Stomach (tissue), 9 donors: ENCODE data around the gene RTBDN. TPM values are rescaled to one million over a fixed set of nuclear protein-coding genes. Genes with fewer than 3 reads are reported as not detected.

Source experiments
- DNase-seq, 2 donors: peaks; one replicate each; pipeline versions ENCODE4 v3.0.0 to v3.0.0-alpha.2; 2013 to 2019
- H3K27ac ChIP-seq, 5 donors: fragments of 200-600 bp in 4 of 5; sonication (generic) in 4 of 5; one replicate each; pipeline ENCODE4 v1.5.1; 2013 to 2019; ENCODE audit warnings: mild to moderate bottlenecking in 1 of 5, moderate library complexity in 1 of 5
- H3K27me3 ChIP-seq, 3 donors: fragments of 200-600 bp; sonication (generic); one replicate each; pipeline ENCODE4 v1.5.1; 2017 to 2019; ENCODE audit warnings: mixed run types in 1 of 3
- H3K36me3 ChIP-seq, 4 donors: fragments of 200-600 bp; sonication (generic); 1 replicate in 3 of 4; 2 replicates in 1 of 4; pipeline ENCODE4 v1.5.1; 2016 to 2019
- H3K4me1 ChIP-seq, 4 donors: fragments of 200-600 bp; sonication (generic); one replicate each; pipeline ENCODE4 v1.5.1; 2016 to 2019
- H3K4me3 ChIP-seq, 4 donors: fragments of 200-600 bp; sonication (generic) in 3 of 4; one replicate each; pipeline ENCODE4 v1.5.1; 2016 to 2019; ENCODE audit warnings: mild to moderate bottlenecking in 1 of 4
- H3K9me3 ChIP-seq, 4 donors: fragments of 200-600 bp; sonication (generic); one replicate each; pipeline ENCODE4 v1.5.1; 2016 to 2019
- CTCF ChIP-seq, 7 experiments: fragments of 450-650 bp in 4 of 7; fragments of 200-600 bp in 3 of 7; sonication (generic) in 3 of 7; IDR thresholded peaks; one replicate each; pipeline ENCODE4 v1.5.1; 2016 to 2019; ENCODE audit warnings: antibody characterized with exemption in 7 of 7, control low read depth in 2 of 7, mild to moderate bottlenecking in 1 of 7
- EP300 ChIP-seq: sonication (generic); formaldehyde crosslinking; IDR thresholded peaks from one replicate; pipeline ENCODE4 v1.6.1; 2017; ENCODE audit warnings: antibody characterized with exemption
- POLR2A ChIP-seq, 4 donors: fragments of 450-650 bp; IDR thresholded peaks; one replicate each; pipeline ENCODE4 v1.6.1; 2016; ENCODE audit warnings: antibody characterized with exemption in 4 of 4, control low read depth in 2 of 4, mild to moderate bottlenecking in 1 of 4, moderate library complexity in 1 of 4
- POLR2AphosphoS5 ChIP-seq, 3 donors: sonication (generic); formaldehyde crosslinking; IDR thresholded peaks; one replicate each; pipeline ENCODE4 v1.6.1; 2016; ENCODE audit warnings: antibody characterized with exemption in 3 of 3
- WGBS, 5 donors: extraction: QIAGEN DNeasy Blood & Tissue Kit in 3 of 5; methylation state at CpG; one replicate each; pipeline versions ENCODE4 v1.1.5 to v1.1.7; 2013 to 2018; 5-methylcytosine and 5-hydroxymethylcytosine counted together
- intact Hi-C: fragments of 100-400 bp; cut with DNase I; formaldehyde crosslinking; loops from one replicate; pipeline ENCODE4 v1.15.1; 2023; ENCODE audit warnings: low total_unique reads
- polyA plus RNA-seq, 3 donors: library from polyadenylated mRNA; stranded (reverse); fragments of 200-250 nt; gene quantifications; one replicate each; pipeline ENCODE4 v1.2.3, GENCODE V29; 2013
- total RNA-seq, 5 donors: library from RNA; depleted of rRNA; stranded (reverse); fragments of >200 nt; gene quantifications; one replicate each; pipeline versions ENCODE4 v1.1.0 to v1.2.3, GENCODE V29; 2014 to 2016
- donor health status: healthy with polysubstance abuse.
- donor health status: Bipolar disorder and iron deficiency.
- donor health status: healthy.

The RTBDN gene
- total and polyA plus RNA-seq, 8 donors: 0.53 TPM; not detected in 7

- Histone ChIP-seq H3K27ac (no peak overlapping the region), H3K4me3 (no peak overlapping the region), H3K36me3 (no peaks in the 10 kb centered on the region), H3K27me3 (peaks cover 40 to 100% (median 99%) of the 10 kb centered on the region in 3 donors), H3K4me1 (peaks cover 31 to 69% (median 60%) of the 10 kb centered on the region in 4 donors), H3K9me3 (no peaks in the 10 kb centered on the region)
- WGBS, 5 donors: 65 to 75% (median 72%) methylated on average over 4 of the region's 4 CpGs
- TF ChIP-seq POLR2A (IDR thresholded peaks at IDR 0.05): no peak
- no peak for TF ChIP-seq EP300
- TF ChIP-seq POLR2AphosphoS5 (IDR thresholded peaks at IDR 0.05): no peak
- TF ChIP-seq CTCF (IDR thresholded peaks at IDR 0.05): no peak
- no peak for DNase-seq
- intact Hi-C loops: no loop called here
Measured at GRCh38 chr19:12837225-12837624, 2.8 kb upstream of the RTBDN start.

- H3K27me3 ChIP-seq: peaks cover 42 to 100% (median 99%) of the 10 kb centered on the region in 3 donors
- no peak for DNase-seq
- no peak overlapping the region for H3K27ac ChIP-seq
- H3K4me1 ChIP-seq: peaks cover 31 to 67% (median 59%) of the 10 kb centered on the region in 4 donors
- H3K9me3 ChIP-seq: no peaks in the 10 kb centered on the region
- no peaks in the 10 kb centered on the region for H3K36me3 ChIP-seq
- TF ChIP-seq POLR2AphosphoS5 (IDR thresholded peaks at IDR 0.05): no peak
- no peak for TF ChIP-seq EP300
- TF ChIP-seq POLR2A (IDR thresholded peaks at IDR 0.05): no peak
- no peak for TF ChIP-seq CTCF (IDR thresholded peaks at IDR 0.05)
- intact Hi-C loops: no loop called here
- WGBS, 5 donors: 4 to 6% (median 5%) methylated on average over 5 to 6 of the region's 6 CpGs
- H3K4me3 ChIP-seq: no peak overlapping the region
Measured at GRCh38 chr19:12836529-12836863, 2.1 kb upstream of the RTBDN start.

GRCh38 chr19:12834976-12835757, 788 bp upstream of the RTBDN start:
- peaks cover 41 to 100% (median 94%) of the 10 kb centered on the region in 3 donors for H3K27me3 ChIP-seq
- TF ChIP-seq POLR2A (IDR thresholded peaks at IDR 0.05) (no peak), EP300 (no peak), POLR2AphosphoS5 (IDR thresholded peaks at IDR 0.05) (no peak), CTCF (IDR thresholded peaks at IDR 0.05) (no peak)
- no peaks in the 10 kb centered on the region for H3K9me3 ChIP-seq
- H3K4me3 ChIP-seq: no peak overlapping the region
- peaks cover 24 to 55% (median 48%) of the 10 kb centered on the region in 4 donors for H3K4me1 ChIP-seq
- intact Hi-C loops: no loop called here
- 7 to 9% (median 9%) methylated on average over 38 to 39 of the region's 39 CpGs for WGBS, 5 donors
- H3K27ac ChIP-seq: no peak overlapping the region
- H3K36me3 ChIP-seq: no peaks in the 10 kb centered on the region
- peak; percentile 40 to 66 for DNase-seq

- H3K9me3 ChIP-seq: no peaks in the 10 kb centered on the region
- intact Hi-C loops: no loop called here
- peak; percentile 28 to 71 for DNase-seq
- H3K27me3 ChIP-seq: peaks cover 38 to 100% (median 94%) of the 10 kb centered on the region in 3 donors
- peaks cover 22 to 54% (median 46%) of the 10 kb centered on the region in 4 donors for H3K4me1 ChIP-seq
- H3K27ac ChIP-seq: no peak overlapping the region
- H3K4me3 ChIP-seq: peak overlapping the region; percentile 45 to 65 (median 48)
- WGBS, 5 donors: 1 to 4% (median 2%) methylated on average over 28 to 79 of the region's 87 CpGs
- no peak for TF ChIP-seq CTCF (IDR thresholded peaks at IDR 0.05)
- no peak for TF ChIP-seq EP300
- no peak for TF ChIP-seq POLR2A (IDR thresholded peaks at IDR 0.05)
- no peak for TF ChIP-seq POLR2AphosphoS5 (IDR thresholded peaks at IDR 0.05)
- no peaks in the 10 kb centered on the region for H3K36me3 ChIP-seq
Measured at GRCh38 chr19:12833738-12834565, 427 bp downstream of the RTBDN start.
